GM12891 (cell line): ENCODE data around the gene NXPE3.

Experiments used
- DNase-seq: peaks from one replicate; pipeline ENCODE4 v3.0.0; 2011; ENCODE audit warnings: low spot score; ENCODE audit not compliant: insufficient read length
- FAIRE-seq: peaks from 2 replicates; lab custom pipeline; 2011; peaks lifted over from hg19 to GRCh38; lab: Jason Lieb, UNC
- PAX5 ChIP-seq: IDR thresholded peaks from 2 replicates; pipeline ENCODE4 v1.6.1; 2011; ENCODE audit warnings: low read length, moderate library complexity, mild to moderate bottlenecking; ENCODE audit not compliant: insufficient read depth, severe bottlenecking
- POLR2A ChIP-seq: IDR thresholded peaks from 2 replicates; pipeline ENCODE4 v1.6.1; 2011; ENCODE audit warnings: low read depth, low read length, control low read depth
- POLR2AphosphoS5 ChIP-seq: IDR thresholded peaks from 2 replicates; pipeline ENCODE4 v1.6.1; 2011; ENCODE audit warnings: low read depth, low read length, control low read depth
- POU2F2 ChIP-seq: IDR thresholded peaks from 2 replicates; pipeline ENCODE4 v1.6.1; 2011; ENCODE audit warnings: low read depth, mild to moderate bottlenecking, control low read depth, low read length, moderate library complexity
- SPI1 ChIP-seq: IDR thresholded peaks from 2 replicates; pipeline ENCODE4 v1.6.1; 2011; ENCODE audit warnings: low read depth, low read length, control low read depth
- TAF1 ChIP-seq: IDR thresholded peaks from 2 replicates; pipeline ENCODE4 v1.6.1; 2011; ENCODE audit warnings: low read depth, low read length, control low read depth

The NXPE3 gene

DNA sequence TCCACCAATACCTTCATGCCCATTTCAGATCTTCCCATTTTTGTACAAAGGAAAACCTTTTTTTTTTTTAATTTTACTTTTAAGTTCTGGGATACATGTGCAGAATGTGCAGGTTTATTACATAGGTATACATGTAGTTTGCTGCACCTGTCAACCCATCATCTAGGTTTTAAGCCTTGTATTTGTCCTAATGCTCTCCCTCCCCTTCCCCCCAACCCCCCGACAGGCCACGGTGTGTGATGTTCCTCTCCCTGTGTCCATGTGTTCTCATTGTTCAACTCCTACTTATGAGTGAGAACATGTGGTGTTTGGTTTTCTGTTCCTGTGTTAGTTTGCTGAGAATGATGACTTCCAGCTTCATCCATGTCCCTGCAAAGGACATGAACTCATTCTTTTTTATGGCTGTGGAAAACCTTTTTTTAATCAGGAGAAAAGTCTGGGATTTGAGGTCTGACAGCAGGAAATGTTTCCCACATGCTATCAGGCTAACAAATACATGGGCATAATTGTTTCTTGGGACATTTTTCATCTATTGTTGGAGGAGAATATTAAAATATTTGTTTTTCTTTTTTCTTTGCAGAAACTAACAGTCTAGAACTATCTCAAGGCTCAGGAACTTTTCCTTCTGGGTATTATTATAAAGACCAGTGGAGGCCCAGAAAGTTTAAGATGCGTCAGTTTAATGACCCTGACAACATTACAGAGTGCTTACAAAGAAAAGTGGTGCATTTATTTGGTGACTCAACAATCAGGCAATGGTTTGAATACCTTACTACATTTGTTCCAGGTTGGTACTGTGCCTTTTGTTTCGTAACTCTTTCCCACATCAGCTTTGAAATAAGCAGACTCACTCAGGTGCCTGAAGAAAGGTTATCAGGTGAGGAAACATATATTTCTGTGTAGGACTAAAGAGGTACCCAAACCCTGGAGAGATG lies 37.5 kb downstream of the NXPE3 start:
- peak; percentile 64 for FAIRE-seq
- no peak for TF ChIP-seq SPI1
- no peak for TF ChIP-seq PAX5
- TF ChIP-seq POU2F2: no peak
- no peak for TF ChIP-seq POLR2A
- no peak for TF ChIP-seq TAF1
- no peak for TF ChIP-seq POLR2AphosphoS5

DNA sequence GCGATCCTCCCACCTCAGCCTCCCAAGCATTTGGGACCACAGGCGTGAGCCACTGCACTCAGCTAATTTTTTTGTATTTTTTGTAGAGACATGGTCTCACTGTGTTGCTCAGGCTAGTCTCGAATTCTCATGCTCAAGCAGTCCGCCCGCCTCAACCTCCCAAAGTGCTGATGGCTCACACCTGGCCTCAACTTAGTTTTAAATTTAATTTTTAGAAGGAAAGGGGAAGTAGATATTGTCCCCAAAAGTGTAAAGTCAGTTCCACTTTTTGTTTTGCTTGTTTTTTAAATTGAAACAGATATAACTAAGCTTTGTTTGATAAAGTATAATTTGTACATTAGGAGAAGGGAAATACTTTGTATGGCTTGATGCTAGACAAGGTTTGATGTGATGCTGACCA lies 39.0 kb downstream of the NXPE3 start:
- no peak for DNase-seq
- TF ChIP-seq SPI1 (peak; percentile 29; the same call in 1 of the 2 replicates), TAF1 (no peak)
- peak; percentile 23 for FAIRE-seq

More for the DNA sequence above, 37.5 kb downstream of the NXPE3 start:
- no peak for DNase-seq

DNA sequence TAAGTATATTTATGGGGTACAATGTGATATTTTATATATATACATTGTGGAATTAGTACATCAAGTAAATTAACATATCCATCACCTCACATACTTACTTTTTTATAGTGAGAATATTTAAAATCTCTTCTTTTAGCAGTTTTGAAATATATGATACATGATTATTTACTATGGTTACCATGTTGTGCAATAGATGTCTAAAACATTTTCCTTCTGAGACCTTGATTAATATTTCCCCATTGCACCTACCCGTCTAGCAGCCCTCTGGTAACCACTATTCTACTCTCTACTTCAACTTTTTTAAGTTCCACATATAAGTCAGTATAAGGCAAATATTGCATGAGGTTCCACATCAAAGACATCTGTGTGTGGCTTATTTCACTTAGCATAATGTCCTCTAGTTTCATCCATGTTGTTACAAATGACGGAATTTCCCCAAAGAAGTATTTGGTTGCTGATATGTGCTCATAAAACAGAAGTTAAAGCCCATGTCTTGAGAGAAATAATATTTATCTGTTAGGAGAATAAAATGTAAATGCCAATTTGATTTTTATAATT lies 40.7 kb downstream of the NXPE3 start:
- DNase-seq (no peak), FAIRE-seq (peak; percentile 35)
- TF ChIP-seq TAF1 (no peak), SPI1 (no peak), POU2F2 (no peak), PAX5 (no peak), POLR2AphosphoS5 (no peak)

DNA sequence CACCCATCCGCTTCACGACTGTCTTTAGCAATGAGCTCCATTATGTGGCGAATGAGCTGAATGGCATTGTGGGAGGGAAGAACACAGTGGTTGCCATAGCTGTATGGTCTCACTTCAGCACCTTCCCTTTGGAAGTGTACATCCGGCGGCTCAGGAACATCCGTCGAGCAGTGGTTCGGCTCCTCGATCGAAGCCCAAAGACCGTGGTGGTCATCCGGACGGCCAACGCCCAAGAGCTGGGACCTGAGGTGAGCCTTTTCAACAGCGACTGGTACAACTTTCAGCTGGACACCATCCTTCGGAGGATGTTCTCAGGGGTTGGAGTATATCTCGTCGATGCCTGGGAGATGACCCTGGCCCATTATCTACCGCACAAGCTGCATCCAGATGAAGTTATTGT lies 42.5 kb downstream of the NXPE3 start:
- DNase-seq (no peak), FAIRE-seq (no peak)
- TF ChIP-seq POLR2AphosphoS5: no peak
- TF ChIP-seq SPI1: no peak

DNA sequence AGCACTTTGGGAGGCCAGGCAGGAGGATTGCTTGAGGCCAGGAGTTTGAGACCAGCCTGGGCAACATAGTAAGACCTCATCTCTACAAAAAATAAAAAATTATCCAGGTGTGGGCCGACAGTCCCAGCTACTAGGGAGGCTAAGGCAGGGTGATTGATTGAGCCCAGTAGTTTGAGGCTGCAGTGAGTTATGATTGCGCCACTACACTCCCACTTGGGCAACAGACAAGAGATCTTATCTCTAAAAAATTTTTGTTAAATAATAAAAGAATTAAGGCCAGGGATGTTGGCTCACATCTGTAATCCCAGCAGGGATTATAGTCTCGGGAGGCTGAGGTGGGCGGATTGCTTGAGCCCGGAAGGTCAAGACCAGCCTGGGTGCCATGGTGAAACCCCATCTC lies 44.5 kb downstream of the NXPE3 start:
- TF ChIP-seq POU2F2 (no peak), PAX5 (no peak), SPI1 (no peak), TAF1 (no peak), POLR2A (no peak), POLR2AphosphoS5 (no peak)
- FAIRE-seq (no peak), DNase-seq (no peak)

DNA sequence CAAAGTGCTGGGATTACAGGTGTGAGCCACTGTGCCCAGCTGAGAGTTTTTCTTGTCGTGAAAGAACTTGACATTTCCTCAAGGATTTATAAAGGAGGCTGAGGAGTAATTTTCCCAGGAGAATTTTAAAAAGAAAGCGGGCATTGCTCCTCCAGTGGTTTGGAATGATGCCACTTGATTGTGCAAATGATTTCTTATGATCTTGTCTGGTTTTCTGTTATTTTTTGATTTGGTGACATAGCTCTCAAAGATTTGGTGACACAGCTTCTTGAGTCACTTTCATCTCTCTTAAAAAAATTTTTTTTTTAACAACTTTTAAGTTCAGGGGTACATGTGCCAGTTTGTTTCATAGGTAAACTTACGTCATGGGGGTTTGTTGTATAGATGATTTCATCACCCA lies 45.7 kb downstream of the NXPE3 start:
- no peak for DNase-seq
- TF ChIP-seq POLR2AphosphoS5: no peak
- TF ChIP-seq PAX5: no peak
- TF ChIP-seq POU2F2: no peak
- no peak for TF ChIP-seq TAF1
- TF ChIP-seq SPI1: no peak
- TF ChIP-seq POLR2A: no peak
- no peak for FAIRE-seq

DNA sequence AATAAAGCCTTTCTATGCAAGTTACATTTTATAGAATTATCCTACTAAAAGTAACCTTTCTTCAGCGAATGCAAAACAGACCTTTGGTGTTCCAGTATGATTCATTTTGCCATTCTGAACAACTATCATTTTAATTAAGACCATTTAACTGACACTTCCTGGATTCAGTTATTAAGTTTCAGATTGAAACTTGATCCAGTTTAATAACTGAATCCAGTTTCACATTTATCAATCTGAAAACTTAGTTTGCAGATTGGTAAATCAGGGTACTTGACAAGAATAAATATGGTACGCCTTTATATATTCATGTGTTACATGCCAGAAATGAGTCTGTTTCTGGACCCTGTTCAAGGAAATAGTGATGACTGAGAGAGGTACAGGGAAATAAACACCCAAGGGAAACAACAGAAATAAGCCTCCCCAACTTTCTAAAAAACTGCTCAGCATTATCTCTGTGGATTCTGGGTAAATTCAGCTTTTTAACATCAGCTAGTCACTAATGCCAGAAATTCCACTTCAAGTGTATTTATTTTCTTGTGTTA lies 47.0 kb downstream of the NXPE3 start:
- DNase-seq (no peak), FAIRE-seq (peak; percentile 81)
- no peak for TF ChIP-seq POLR2AphosphoS5
- TF ChIP-seq TAF1: no peak
- TF ChIP-seq PAX5: no peak
- TF ChIP-seq POU2F2: no peak
- no peak for TF ChIP-seq SPI1
- no peak for TF ChIP-seq POLR2A

DNA sequence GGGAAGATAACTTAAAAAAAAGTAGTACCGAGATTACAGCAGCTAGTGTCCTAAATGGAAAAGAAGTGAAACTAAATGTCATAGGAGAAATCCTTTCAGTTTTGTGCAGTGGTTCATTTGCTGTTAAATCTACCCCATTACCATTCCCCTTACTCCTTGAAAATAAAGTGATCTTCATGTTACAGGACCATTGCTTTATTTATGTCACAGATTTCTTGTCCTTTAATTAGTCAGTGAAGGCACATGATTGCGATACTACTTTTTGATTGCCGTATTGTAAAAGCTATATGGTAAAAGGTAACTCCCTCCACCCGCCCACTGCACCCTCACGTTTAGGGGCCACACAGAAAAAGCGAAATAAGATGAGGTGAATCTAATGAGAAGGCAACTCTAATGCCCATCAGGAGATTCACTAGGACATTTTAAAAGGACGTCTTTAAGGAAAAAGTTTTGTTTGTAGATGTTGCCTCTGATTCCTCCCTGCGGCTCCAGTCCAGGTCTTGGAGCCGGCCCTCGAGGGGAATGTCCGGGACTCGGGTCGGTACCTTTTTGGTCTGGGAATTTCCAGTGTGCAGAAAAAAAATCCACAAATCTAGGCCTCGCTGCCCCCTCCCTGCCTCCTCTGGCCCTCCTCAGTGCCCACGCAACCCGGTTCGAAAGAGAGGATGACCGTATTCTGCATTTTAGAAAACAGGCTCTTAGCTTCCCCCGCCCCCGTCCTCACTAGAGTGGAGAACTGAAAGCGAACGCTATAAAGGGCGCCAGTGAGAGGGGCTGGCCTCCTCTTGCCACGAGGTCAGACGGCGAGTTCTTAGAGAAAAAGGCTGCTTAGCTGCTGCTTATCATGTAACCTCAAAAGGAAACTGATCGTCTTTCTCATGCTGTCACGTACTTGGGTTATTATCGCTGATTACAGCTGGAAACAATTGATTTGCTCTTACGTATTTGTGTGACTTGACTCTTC lies 48.5 kb downstream of the NXPE3 start:
- FAIRE-seq (peak; percentile 92), DNase-seq (no peak)
- peak; percentile 99 for TF ChIP-seq POLR2A
- peak; percentile 97 for TF ChIP-seq POLR2AphosphoS5
- no peak for TF ChIP-seq PAX5
- peak; percentile 87 for TF ChIP-seq SPI1
- TF ChIP-seq POU2F2: peak; percentile 78; the same call in 1 of the 2 replicates
- peak; percentile 76 for TF ChIP-seq TAF1

DNA sequence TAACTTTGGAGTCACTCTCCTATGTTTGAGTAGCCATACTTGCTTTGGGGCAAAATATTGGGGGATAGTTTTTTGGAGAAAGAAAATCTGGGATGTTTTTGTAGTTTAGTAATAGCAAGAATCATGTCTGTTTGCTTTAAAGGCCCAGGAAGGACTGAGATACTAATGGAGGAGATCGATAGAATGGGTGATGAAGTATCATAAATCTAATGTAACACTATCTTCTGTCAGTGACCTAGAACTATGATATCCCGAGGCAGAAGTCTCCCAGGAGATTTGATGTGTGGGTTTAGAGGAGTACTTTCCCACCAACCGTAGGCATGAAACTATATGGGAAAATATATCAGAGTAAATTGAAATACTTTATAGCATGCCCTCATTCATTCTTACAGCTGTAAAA lies 49.3 kb downstream of the NXPE3 start:
- TF ChIP-seq TAF1 (no peak), POU2F2 (no peak), SPI1 (no peak), POLR2AphosphoS5 (no peak), POLR2A (no peak), PAX5 (no peak)
- DNase-seq: no peak
- no peak for FAIRE-seq
